SH-SY5Y (cell line): ENCODE results near the gene OST4.

Source experiments
- GATA2 ChIP-seq: IDR thresholded peaks from 2 replicates; pipeline ENCODE4 v1.6.1; 2011; ENCODE audit warnings: mild to moderate bottlenecking, low read depth, low read length
- GATA3 ChIP-seq: IDR thresholded peaks from 2 replicates; pipeline ENCODE4 v1.6.1; 2011; ENCODE audit warnings: low read depth, mild to moderate bottlenecking, low read length, moderate library complexity

GRCh38 chr2:27069961-27070618 is 1.4 kb downstream of the OST4 start:
- TF ChIP-seq GATA2 (no peak), GATA3 (no peak)
